Small intestine (tissue), 7 donors: ENCODE measurements around the gene RIPOR1. TPM values are rescaled to one million over a fixed set of nuclear protein-coding genes. Genes with fewer than 3 reads are reported as not detected.

Source experiments
- DNase-seq, 2 donors: peaks; one replicate each; pipeline versions ENCODE4 v3.0.0 to v3.0.0-alpha.2; 2013
- FAIRE-seq: peaks from 2 replicates; lab custom pipeline; 2012; peaks lifted over from hg19 to GRCh38; lab: Jason Lieb, UNC
- H3K27ac ChIP-seq, 3 donors: one replicate each; pipeline ENCODE4 v1.5.1; 2013; ENCODE audit warnings: low read length in 2 of 3, mild to moderate bottlenecking in 2 of 3, control low read depth in 1 of 3, inconsistent platforms in 1 of 3, low read depth in 1 of 3, moderate library complexity in 1 of 3
- H3K27me3 ChIP-seq, 3 donors: one replicate each; pipeline ENCODE4 v1.6.1; 2013; ENCODE audit warnings: low read length in 3 of 3, inconsistent platforms in 1 of 3; ENCODE audit not compliant: control insufficient read depth in 3 of 3, insufficient read depth in 3 of 3
- H3K36me3 ChIP-seq, 3 donors: one replicate each; pipeline ENCODE4 v1.6.1; 2013; ENCODE audit warnings: low read length in 3 of 3, inconsistent platforms in 1 of 3, low read depth in 1 of 3, mild to moderate bottlenecking in 1 of 3, moderate library complexity in 1 of 3; ENCODE audit not compliant: control insufficient read depth in 3 of 3, insufficient read depth in 2 of 3
- H3K4me1 ChIP-seq, 3 donors: one replicate each; pipeline ENCODE4 v1.6.1; 2013; ENCODE audit warnings: low read length in 2 of 3, inconsistent platforms in 1 of 3, low read depth in 1 of 3, mild to moderate bottlenecking in 1 of 3, moderate library complexity in 1 of 3; ENCODE audit not compliant: control insufficient read depth in 3 of 3, insufficient read depth in 2 of 3
- H3K4me3 ChIP-seq, 3 donors: one replicate each; pipeline ENCODE4 v1.5.1; 2013; ENCODE audit warnings: low read length in 3 of 3, control low read depth in 1 of 3, inconsistent platforms in 1 of 3, low read depth in 1 of 3, mild to moderate bottlenecking in 1 of 3, moderate library complexity in 1 of 3
- H3K9me3 ChIP-seq, 2 donors: one replicate each; pipeline ENCODE4 v1.6.1; 2013; ENCODE audit warnings: low read depth in 1 of 2, low read length in 1 of 2; ENCODE audit not compliant: control insufficient read depth in 2 of 2, insufficient read depth in 1 of 2
- WGBS, 3 donors: extraction: QIAGEN DNeasy Blood & Tissue Kit; methylation state at CpG; one replicate each; pipeline ENCODE4 v1.1.7; 2013; 5-methylcytosine and 5-hydroxymethylcytosine counted together
- polyA plus RNA-seq, 4 donors: library from polyadenylated mRNA; stranded (reverse) in 3 of 4; unstranded in 1 of 4; fragments of 200-250 nt in 3 of 4; fragments of 120-200 nt in 1 of 4; gene quantifications; one replicate each; pipeline versions ENCODE4 v1.2.1 to v1.2.3, GENCODE V29; 2013
- donor health status: healthy with polysubstance abuse.
- donor health status: control.
- donor health status: control.
- donor health status: Bipolar disorder and iron deficiency.
- donor health status: healthy.

The RIPOR1 gene
- polyA plus RNA-seq, 4 donors = 2.9 to 19.1 (median 10.9) TPM

DNA sequence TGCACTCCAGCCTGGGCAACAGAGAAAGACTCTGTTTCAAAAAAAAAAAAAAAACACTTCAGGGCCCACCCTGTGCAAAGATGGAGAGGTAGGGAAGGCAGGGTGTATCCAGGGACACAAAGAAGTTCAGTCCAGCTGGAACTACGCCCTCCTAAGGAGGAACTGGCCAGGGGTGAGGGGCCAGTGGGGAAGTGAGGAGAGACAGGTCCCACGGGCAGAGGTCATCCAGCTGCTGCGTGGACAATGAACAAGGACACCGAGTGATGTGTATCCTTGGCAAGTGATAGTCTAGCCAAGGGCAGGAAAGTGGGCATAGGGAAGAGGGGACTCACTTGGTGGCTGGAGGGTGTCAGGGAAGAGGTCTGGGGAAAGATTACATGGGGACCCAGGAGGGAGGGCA is 9.4 kb upstream of the RIPOR1 start:
- Histone ChIP-seq H3K36me3 (no peaks in the 10 kb centered on the region), H3K27ac (no peak overlapping the region), H3K4me1 (peaks cover 0 to 17% (median 3%) of the 10 kb centered on the region in 3 donors), H3K27me3 (peaks cover 0 to 6% (median 0%) of the 10 kb centered on the region in 3 donors), H3K9me3 (no peaks in the 10 kb centered on the region), H3K4me3 (no peak overlapping the region)
- FAIRE-seq (no peak), DNase-seq (no peak)
- 55 to 79% (median 70%) methylated on average over 4 of the region's 4 CpGs for WGBS, 3 donors

DNA sequence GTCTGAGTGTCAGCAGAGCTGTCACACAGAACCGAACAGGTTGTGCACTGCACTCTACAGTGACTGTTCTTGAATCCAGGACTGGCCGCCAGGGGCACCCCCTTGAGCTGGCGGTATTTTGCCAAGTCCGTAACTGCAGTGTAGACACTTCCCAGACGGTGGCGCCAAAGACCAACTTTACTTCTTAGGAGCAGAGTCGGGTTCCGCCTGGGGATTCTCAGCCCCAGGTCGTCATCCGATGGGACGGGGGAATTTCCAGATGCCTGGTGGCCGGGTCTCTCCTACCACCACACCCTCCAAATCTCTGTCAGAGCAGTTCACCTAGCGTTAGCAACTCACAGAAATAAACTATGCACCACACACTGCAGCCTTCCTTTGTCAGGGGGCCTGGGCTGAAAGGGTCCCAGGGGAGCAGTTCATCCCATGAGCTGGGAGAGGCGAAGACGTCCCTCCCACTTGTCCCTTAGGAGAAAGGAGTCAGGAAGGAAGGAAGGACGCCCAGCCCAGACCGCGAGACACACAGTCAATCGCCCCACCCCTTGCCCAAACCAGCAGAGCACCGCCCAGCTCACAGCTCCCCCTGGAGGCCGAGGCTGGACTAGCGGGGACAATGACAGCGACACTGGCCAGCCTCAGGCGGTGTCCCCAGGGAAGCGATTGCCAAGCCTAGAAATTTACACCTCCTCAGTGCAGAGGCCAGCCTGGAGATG is 7.4 kb upstream of the RIPOR1 start:
- 0% methylated on average over 23 to 25 of the region's 25 CpGs for WGBS, 3 donors
- no peak for FAIRE-seq
- Histone ChIP-seq H3K9me3 (no peaks in the 10 kb centered on the region), H3K27ac (peak overlapping the region; percentile 73 to 93 (median 78)), H3K27me3 (peaks cover 0 to 27% (median 0%) of the 10 kb centered on the region in 3 donors), H3K4me3 (peak overlapping the region in 2 of 3 donors; percentile 34 to 44), H3K36me3 (no peaks in the 10 kb centered on the region), H3K4me1 (peaks cover 0 to 17% (median 3%) of the 10 kb centered on the region in 3 donors)
- DNase-seq = peak; percentile 97

DNA sequence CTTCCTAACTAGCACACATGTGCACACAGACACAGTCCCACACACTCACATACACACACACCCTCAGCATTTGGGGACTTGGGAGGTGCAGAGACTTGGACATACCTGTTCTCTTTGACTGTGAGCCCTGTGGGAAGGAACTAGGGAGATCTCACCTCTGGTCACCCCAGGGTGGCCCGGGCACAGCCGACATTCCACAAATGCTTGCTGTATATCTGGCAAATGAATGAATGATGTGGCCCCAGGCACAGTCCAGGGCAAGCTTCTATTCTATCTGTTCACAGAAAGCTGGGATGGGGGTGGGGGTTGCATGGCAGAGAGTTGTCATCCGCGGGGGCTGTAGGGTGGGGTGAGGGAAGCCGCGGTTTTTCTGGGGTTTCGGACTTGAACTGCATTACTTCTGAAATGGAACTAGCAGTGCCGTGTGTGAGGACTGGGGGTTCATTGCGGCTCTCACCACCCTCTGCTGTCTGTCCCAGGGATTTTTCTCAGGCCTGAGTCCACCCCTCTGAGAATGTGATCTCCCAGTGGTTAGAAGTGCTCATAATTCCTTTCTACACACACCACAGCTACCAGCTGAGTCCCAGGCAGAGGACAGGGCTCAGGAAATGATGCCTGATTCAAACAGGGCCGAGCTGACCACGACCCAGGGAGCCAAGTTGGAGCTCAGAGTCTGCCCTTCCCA is 3.3 kb upstream of the RIPOR1 start:
- Histone ChIP-seq H3K4me3 (no peak overlapping the region), H3K4me1 (peaks cover 0 to 11% (median 1%) of the 10 kb centered on the region in 3 donors), H3K27ac (no peak overlapping the region), H3K27me3 (peaks cover 0 to 57% (median 4%) of the 10 kb centered on the region in 3 donors), H3K9me3 (no peaks in the 10 kb centered on the region), H3K36me3 (no peaks in the 10 kb centered on the region)
- DNase-seq (no peak), FAIRE-seq (no peak)
- 71 to 80% (median 75%) methylated on average over 11 of the region's 11 CpGs for WGBS, 3 donors

DNA sequence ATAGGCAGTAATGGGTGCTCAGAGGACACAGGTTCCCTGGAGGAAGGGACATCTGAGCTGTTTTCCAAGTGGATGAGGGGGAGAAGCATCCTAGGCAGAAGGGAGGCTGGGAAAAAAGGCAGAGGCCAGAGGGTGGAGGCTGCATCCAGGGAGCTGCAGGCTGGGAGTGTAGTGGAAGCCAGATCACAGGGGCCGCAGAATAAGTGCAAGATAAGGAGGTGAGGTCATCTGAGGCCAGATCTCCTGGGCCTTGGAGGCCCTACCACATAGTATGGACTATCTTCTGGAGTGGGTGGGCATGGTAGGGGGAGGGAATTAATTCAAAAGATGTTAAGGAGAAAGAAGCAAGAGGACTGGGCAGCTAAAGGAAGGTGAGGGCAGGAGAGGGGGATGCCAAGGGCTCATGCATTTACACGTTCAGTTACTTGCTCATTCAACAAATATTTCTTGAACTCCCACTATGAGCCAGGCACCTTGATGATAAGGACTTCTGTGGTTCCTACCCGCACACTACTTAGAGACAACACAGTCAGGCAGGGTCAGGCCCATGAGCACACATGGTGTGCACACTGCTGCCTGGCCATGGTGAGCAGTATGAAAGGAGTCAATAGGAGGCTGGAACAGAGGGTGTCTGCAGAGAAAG is 2.4 kb upstream of the RIPOR1 start:
- no peak for DNase-seq
- Histone ChIP-seq H3K4me3 (no peak overlapping the region), H3K9me3 (no peaks in the 10 kb centered on the region), H3K36me3 (no peaks in the 10 kb centered on the region), H3K27ac (no peak overlapping the region), H3K27me3 (peaks cover 0 to 66% (median 4%) of the 10 kb centered on the region in 3 donors), H3K4me1 (peaks cover 0 to 16% (median 2%) of the 10 kb centered on the region in 3 donors)
- WGBS, 3 donors = 52 to 76% (median 64%) methylated on average over 3 of the region's 3 CpGs
- no peak for FAIRE-seq

DNA sequence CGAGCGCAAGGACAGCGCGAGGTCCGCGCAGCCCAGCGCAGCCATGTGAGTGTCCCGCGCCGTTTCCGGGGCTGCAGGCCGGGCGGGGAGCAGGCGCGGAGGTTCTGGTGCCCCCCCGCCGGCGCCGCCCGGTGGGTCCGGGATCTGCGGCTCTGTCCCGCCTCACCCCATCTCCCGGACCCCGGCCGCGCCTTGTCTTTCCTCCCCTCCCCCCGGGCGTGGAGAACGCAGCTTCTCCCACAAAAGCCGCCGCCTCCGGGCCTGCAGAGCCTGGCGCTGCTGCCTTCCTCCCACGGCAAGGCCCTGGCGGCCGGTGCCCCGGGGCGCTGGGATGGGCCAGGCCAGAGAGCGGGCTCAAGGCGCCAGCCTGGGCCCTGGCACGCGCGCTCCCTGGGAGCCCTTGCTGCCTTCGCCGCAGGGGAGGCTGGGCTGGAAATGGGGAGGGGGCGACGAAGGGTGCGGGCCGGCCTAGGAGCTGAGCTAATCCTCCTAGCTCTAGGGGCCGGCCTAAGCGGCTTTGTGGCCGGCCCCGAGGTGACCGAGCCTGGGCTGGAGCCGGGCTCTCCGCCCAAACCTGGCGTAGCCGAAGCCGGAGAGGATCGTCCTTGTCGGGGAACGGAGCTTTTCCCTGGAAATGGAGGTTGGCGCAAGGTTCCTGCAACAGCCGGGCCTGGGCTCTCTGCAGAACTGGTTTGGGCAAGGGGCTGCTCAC is 397 bp downstream of the RIPOR1 start:
- Histone ChIP-seq H3K4me1 (peaks cover 0 to 14% (median 2%) of the 10 kb centered on the region in 3 donors), H3K36me3 (no peaks in the 10 kb centered on the region), H3K4me3 (peak overlapping the region; percentile 42 to 57 (median 44)), H3K27me3 (peaks cover 0 to 86% (median 4%) of the 10 kb centered on the region in 3 donors), H3K9me3 (no peaks in the 10 kb centered on the region), H3K27ac (peak overlapping the region in 2 of 3 donors; percentile 45 to 87)
- no peak for FAIRE-seq
- peak in 1 of 2 donors; percentile 60 for DNase-seq
- WGBS, 3 donors = 1 to 4% (median 1%) methylated on average over 49 to 65 of the region's 65 CpGs

DNA sequence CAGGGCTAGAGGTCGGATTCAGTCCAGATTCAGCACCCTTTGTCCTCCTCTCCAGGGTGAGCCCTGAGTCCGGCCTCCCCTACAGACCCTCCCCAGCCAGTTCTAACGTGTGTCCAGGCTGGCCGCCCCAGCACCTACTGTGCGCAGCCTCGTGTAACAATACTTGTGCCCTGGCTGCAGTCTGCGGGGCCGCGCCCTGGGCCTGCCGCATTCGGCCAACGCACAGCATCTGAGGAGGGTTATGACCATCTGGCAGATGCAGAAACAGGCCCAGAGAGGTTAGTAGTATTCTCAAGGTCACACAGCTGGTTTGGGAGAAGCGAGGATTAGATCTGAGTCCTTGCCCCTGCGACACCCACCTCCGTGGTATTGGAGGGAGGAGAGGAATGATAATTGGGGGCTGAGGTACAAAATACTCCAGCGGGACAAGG is 968 bp downstream of the RIPOR1 start:
- no peaks in the 10 kb centered on the region for H3K9me3 ChIP-seq
- DNase-seq = no peak
- no peak for FAIRE-seq

DNA sequence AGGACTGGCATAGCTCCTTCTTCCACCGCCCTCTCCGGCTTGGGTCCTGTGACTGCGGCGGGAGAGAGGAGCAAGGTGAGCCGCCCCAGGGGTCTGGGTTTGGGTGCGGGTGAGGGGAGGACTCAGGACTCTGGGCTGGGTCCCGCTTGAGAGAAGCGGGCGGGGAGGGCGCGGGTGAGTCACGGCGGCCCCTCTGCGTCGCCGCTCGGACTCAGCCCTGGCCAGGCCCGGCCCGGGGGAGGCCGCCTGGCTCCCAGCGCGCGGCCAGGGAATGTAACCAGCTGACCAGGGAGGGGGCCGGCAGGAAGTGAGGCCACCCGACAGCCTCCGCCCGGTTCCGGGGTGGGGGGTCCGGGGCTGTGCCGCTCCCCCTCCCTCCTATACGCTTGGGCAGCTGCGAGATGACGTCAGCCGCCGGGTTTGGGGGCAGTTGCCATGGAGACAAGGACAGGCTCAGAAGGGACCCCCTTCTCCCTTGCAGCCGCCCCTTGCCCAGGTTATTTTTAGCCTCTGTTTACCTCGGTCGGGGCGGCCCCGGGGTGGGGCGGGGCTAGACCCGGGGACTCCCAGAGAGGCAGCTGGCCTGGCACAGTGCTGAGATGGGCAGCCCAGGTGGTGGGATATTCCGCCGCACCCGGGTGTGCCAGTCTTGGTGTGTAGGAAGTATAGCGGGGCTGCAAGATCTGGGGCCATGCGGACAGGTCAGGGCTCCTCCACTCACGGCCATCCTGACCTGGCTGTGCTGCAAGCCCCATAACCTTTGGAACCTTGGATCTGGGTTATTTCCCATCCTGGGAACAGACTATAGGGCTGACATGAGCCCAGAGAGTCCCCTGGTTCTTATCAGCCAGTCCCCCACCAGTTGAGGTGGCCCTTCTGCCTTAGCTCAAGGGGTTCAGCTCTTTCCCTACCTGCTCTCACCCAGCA is 1.6 kb downstream of the RIPOR1 start:
- H3K27me3 ChIP-seq = peaks cover 0 to 80% (median 4%) of the 10 kb centered on the region in 3 donors
- WGBS, 3 donors = 0 to 4% (median 3%) methylated on average over 40 to 48 of the region's 48 CpGs
- H3K4me3 ChIP-seq = peak overlapping the region; percentile 42 to 57 (median 44)
- no peaks in the 10 kb centered on the region for H3K9me3 ChIP-seq
- peaks cover 0 to 14% (median 2%) of the 10 kb centered on the region in 3 donors for H3K4me1 ChIP-seq
- no peak for FAIRE-seq
- peak in 1 of 2 donors; percentile 55 for DNase-seq
- peak overlapping the region; percentile 39 to 87 (median 45) for H3K27ac ChIP-seq
- H3K36me3 ChIP-seq = no peaks in the 10 kb centered on the region

More for the DNA sequence above, 968 bp downstream of the RIPOR1 start:
- Histone ChIP-seq H3K4me1 (peaks cover 0 to 14% (median 2%) of the 10 kb centered on the region in 3 donors), H3K27ac (peak overlapping the region; percentile 39 to 87 (median 45)), H3K27me3 (peaks cover 0 to 82% (median 4%) of the 10 kb centered on the region in 3 donors), H3K4me3 (peak overlapping the region; percentile 42 to 57 (median 44)), H3K36me3 (no peaks in the 10 kb centered on the region)
- 10 to 17% (median 15%) methylated on average over 16 of the region's 16 CpGs for WGBS, 3 donors
